Measurements from ENCODE around the gene ANKS1B. TPM values are rescaled to one million over a fixed set of nuclear protein-coding genes. Genes with fewer than 3 reads are reported as not detected.

Gene ANKS1B
- total and polyA plus RNA-seq, 2 experiments from 2014 or later, result 1.8 to 1.9 TPM

GRCh38 chr12:99711246-99711645 lies 273.5 kb downstream of the ANKS1B start:
- Histone ChIP-seq H3K27ac (no peak overlapping the region), H3K9me3 (ENCODE audit: low read depth) (no peaks in the 10 kb centered on the region), H3K27me3 (no peaks in the 10 kb centered on the region), H3K4me3 (no peak overlapping the region), H3K36me3 (no peaks in the 10 kb centered on the region), H3K4me1 (ENCODE audit: low read depth) (no peaks in the 10 kb centered on the region)
- DNase-seq (ENCODE audit: low read depth in 1 of 2, low spot score in 1 of 2), result no peak
- no peak for TF ChIP-seq CTCF (IDR thresholded peaks at IDR 0.05; ENCODE audit: low read depth, low read length)

- no peaks in the 10 kb centered on the region for H3K27me3 ChIP-seq
- no peak overlapping the region for H3K27ac ChIP-seq
- no peak for DNase-seq (ENCODE audit: low read depth in 1 of 2, low spot score in 1 of 2)
- no peaks in the 10 kb centered on the region for H3K9me3 ChIP-seq (ENCODE audit: low read depth)
- no peaks in the 10 kb centered on the region for H3K36me3 ChIP-seq
- no peaks in the 10 kb centered on the region for H3K4me1 ChIP-seq (ENCODE audit: low read depth)
- H3K4me3 ChIP-seq, result no peak overlapping the region
- no peak for TF ChIP-seq CTCF (IDR thresholded peaks at IDR 0.05; ENCODE audit: low read depth, low read length)
Measured at GRCh38 chr12:99709619-99710018, 275.1 kb downstream of the ANKS1B start.

GRCh38 chr12:99709116-99709515 lies 275.6 kb downstream of the ANKS1B start:
- Histone ChIP-seq H3K9me3 (ENCODE audit: low read depth) (no peaks in the 10 kb centered on the region), H3K4me1 (ENCODE audit: low read depth) (no peaks in the 10 kb centered on the region), H3K27ac (no peak overlapping the region), H3K4me3 (no peak overlapping the region), H3K36me3 (no peaks in the 10 kb centered on the region), H3K27me3 (no peaks in the 10 kb centered on the region)
- no peak for TF ChIP-seq CTCF (IDR thresholded peaks at IDR 0.05; ENCODE audit: low read depth, low read length)
- DNase-seq (ENCODE audit: low read depth in 1 of 2, low spot score in 1 of 2), result no peak

GRCh38 chr12:99707883-99708282 lies 276.9 kb downstream of the ANKS1B start:
- H3K27me3 ChIP-seq, result no peaks in the 10 kb centered on the region
- H3K4me1 ChIP-seq (ENCODE audit: low read depth), result no peaks in the 10 kb centered on the region
- H3K9me3 ChIP-seq (ENCODE audit: low read depth), result no peaks in the 10 kb centered on the region
- no peak for DNase-seq (ENCODE audit: low read depth in 1 of 2, low spot score in 1 of 2)
- no peak for TF ChIP-seq CTCF (IDR thresholded peaks at IDR 0.05; ENCODE audit: low read depth, low read length)
- no peak overlapping the region for H3K27ac ChIP-seq
- no peak overlapping the region for H3K4me3 ChIP-seq
- H3K36me3 ChIP-seq, result no peaks in the 10 kb centered on the region

- no peak for TF ChIP-seq CTCF (IDR thresholded peaks at IDR 0.05; ENCODE audit: low read depth, low read length)
- no peak overlapping the region for H3K27ac ChIP-seq
- no peak for DNase-seq (ENCODE audit: low read depth in 1 of 2, low spot score in 1 of 2)
- no peaks in the 10 kb centered on the region for H3K9me3 ChIP-seq (ENCODE audit: low read depth)
- H3K27me3 ChIP-seq, result no peaks in the 10 kb centered on the region
- no peaks in the 10 kb centered on the region for H3K36me3 ChIP-seq
- H3K4me3 ChIP-seq, result no peak overlapping the region
- no peaks in the 10 kb centered on the region for H3K4me1 ChIP-seq (ENCODE audit: low read depth)
Measured at GRCh38 chr12:99706736-99707473, 277.8 kb downstream of the ANKS1B start.
